Neural cell (in vitro differentiated cells): ENCODE data around the gene ARHGEF4.

Experiments used
- CTCF ChIP-seq: fragments of 450-650 bp; IDR thresholded peaks from 2 replicates; pipeline ENCODE4 v1.5.1; 2014; ENCODE audit warnings: antibody characterized with exemption, mild to moderate bottlenecking, moderate library complexity; ENCODE audit not compliant: poor library complexity, severe bottlenecking
- EZH2 ChIP-seq: fragments of 200-600, 300-800 bp; shearing (Covaris generic), sonication (generic); IDR thresholded peaks from 2 replicates; pipeline ENCODE4 v1.6.1; 2014; ENCODE audit warnings: antibody characterized with exemption, low read length, borderline replicate concordance, mild to moderate bottlenecking; ENCODE audit not compliant: insufficient read depth, poor library complexity, severe bottlenecking
- MXI1 ChIP-seq: fragments of 450-650 bp; conservative IDR thresholded peaks from 2 replicates; pipeline ENCODE4 v1.6.1; 2014; ENCODE audit warnings: antibody characterized with exemption, mild to moderate bottlenecking; ENCODE audit not compliant: poor library complexity, severe bottlenecking
- POLR2AphosphoS5 ChIP-seq: IDR thresholded peaks from 2 replicates; pipeline ENCODE4 v1.6.1; 2012
- RAD21 ChIP-seq: fragments of 450-650 bp; conservative IDR thresholded peaks from 2 replicates; pipeline ENCODE4 v1.6.1; 2014; ENCODE audit warnings: antibody characterized with exemption, mild to moderate bottlenecking, moderate library complexity

GRCh38 chr2:130844161-130844560 is 7.4 kb downstream of the ARHGEF4 start:
- no peak for TF ChIP-seq EZH2
- TF ChIP-seq CTCF, result no peak
- TF ChIP-seq MXI1, result no peak
- TF ChIP-seq POLR2AphosphoS5, result no peak
- no peak for TF ChIP-seq RAD21
